SK-N-SH (cell line): ENCODE data around the gene BAHCC1. TPM values are rescaled to one million over a fixed set of nuclear protein-coding genes. Genes with fewer than 3 reads are reported as not detected.

Experiments used
- CTCF ChIA-PET: fragments of 300-600, 350-600 bp; formaldehyde crosslinking; extraction: SDS; loops from one replicate; lab custom pipeline; 2021; lab: Yijun Ruan, JAX
- POLR2A ChIA-PET: fragments of 350-600 bp; sonication (Branson Sonifier 250); formaldehyde crosslinking; extraction: SDS; loops from one replicate; lab custom pipeline; 2020; ENCODE audit warnings: antibody characterized with exemption, inconsistent platforms; lab: Yijun Ruan, JAX
- DNase-seq: peaks from one replicate; pipeline ENCODE4 v3.0.0; 2012
- H2AFZ ChIP-seq: fragments of 200-600 bp; sonication (generic); 2 replicates; pipeline ENCODE4 v1.8.1; 2016; ENCODE audit warnings: antibody characterized with exemption, mild to moderate bottlenecking, low read depth
- H3F3A ChIP-seq: fragments of 200-600 bp; sonication (generic); replicated peaks from 2 replicates; pipeline ENCODE3; 2016; ENCODE audit warnings: antibody characterized with exemption, mild to moderate bottlenecking; ENCODE audit not compliant: insufficient read depth
- H3K27ac ChIP-seq, 2 experiments: fragments of 200-500 bp in 1 of 2; fragments of 200-600 bp in 1 of 2; sonication (Bioruptor generic) in 1 of 2; sonication (generic), shearing (Covaris generic) in 1 of 2; 2 replicates each; pipeline versions ENCODE4 v1.5.1 to v1.6.1; 2014 to 2016; ENCODE audit warnings: low read depth in 2 of 2, inconsistent platforms in 1 of 2, low read length in 1 of 2, mild to moderate bottlenecking in 1 of 2, mixed read lengths in 1 of 2
- H3K27me3 ChIP-seq: fragments of 200-600 bp; sonication (generic), shearing (Covaris generic); 2 replicates; pipeline ENCODE4 v1.6.1; 2016; ENCODE audit warnings: mixed run types; ENCODE audit not compliant: insufficient read depth
- H3K36me3 ChIP-seq, 2 experiments: fragments of 200-500 bp in 1 of 2; fragments of 200-600 bp in 1 of 2; sonication (Bioruptor generic) in 1 of 2; sonication (generic) in 1 of 2; replicated peaks in 1 of 2; 2 replicates each; pipeline versions ENCODE3 to v1.5.1; 2014 to 2016; ENCODE audit warnings: low read length in 1 of 2, mild to moderate bottlenecking in 1 of 2; ENCODE audit not compliant: insufficient read depth in 2 of 2, control insufficient read depth in 1 of 2
- H3K4me1 ChIP-seq, 2 experiments: fragments of 200-500 bp in 1 of 2; fragments of 200-600 bp in 1 of 2; sonication (Bioruptor generic) in 1 of 2; sonication (generic), shearing (Covaris generic) in 1 of 2; 2 replicates each; pipeline versions ENCODE4 v1.5.1 to v1.6.1; 2014 to 2016; ENCODE audit warnings: low read depth in 1 of 2, low read length in 1 of 2, mixed run types in 1 of 2; ENCODE audit not compliant: insufficient read depth in 2 of 2, control insufficient read depth in 1 of 2
- H3K4me2 ChIP-seq: fragments of 200-600 bp; sonication (generic), shearing (Covaris generic); 2 replicates; pipeline ENCODE4 v1.6.1; 2017; ENCODE audit warnings: mixed run types
- H3K4me3 ChIP-seq, 2 experiments: fragments of 200-500 bp in 1 of 2; fragments of 200-600 bp in 1 of 2; sonication (Bioruptor generic) in 1 of 2; sonication (generic), shearing (Covaris generic) in 1 of 2; 2 replicates each; pipeline versions ENCODE4 v1.5.1 to v1.8.1; 2014 to 2016; ENCODE audit warnings: low read depth in 2 of 2, inconsistent platforms in 1 of 2, low read length in 1 of 2, mild to moderate bottlenecking in 1 of 2, mixed read lengths in 1 of 2, moderate library complexity in 1 of 2
- H3K79me2 ChIP-seq: fragments of 200-600 bp; sonication (generic); 2 replicates; pipeline ENCODE4 v1.8.1; 2017; ENCODE audit warnings: mild to moderate bottlenecking; ENCODE audit not compliant: insufficient read depth
- H3K9ac ChIP-seq: fragments of 200-600 bp; sonication (generic); 2 replicates; pipeline ENCODE4 v1.6.1; 2017; ENCODE audit warnings: mixed run types
- H3K9me2 ChIP-seq: fragments of 200-600 bp; sonication (generic); 2 replicates; pipeline ENCODE4 v1.6.1; 2017; ENCODE audit warnings: mixed run types
- H3K9me3 ChIP-seq: fragments of 200-600 bp; sonication (generic); 2 replicates; pipeline ENCODE4 v1.6.1; 2017; ENCODE audit warnings: mixed run types, mild to moderate bottlenecking, moderate library complexity
- H4K20me1 ChIP-seq: fragments of 200-600 bp; sonication (generic); 2 replicates; pipeline ENCODE4 v1.6.1; 2017; ENCODE audit warnings: mild to moderate bottlenecking, mixed run types; ENCODE audit not compliant: insufficient read depth
- ELF1 ChIP-seq: IDR thresholded peaks from 2 replicates; pipeline ENCODE4 v1.4.0; 2012
- EZH2phosphoT487 ChIP-seq: fragments of 200-600 bp; sonication (generic); IDR thresholded peaks from 2 replicates; pipeline ENCODE4 v1.6.1; 2017; ENCODE audit warnings: low read depth, mixed run types, mild to moderate bottlenecking, antibody characterized with exemption, moderate library complexity, borderline replicate concordance
- GABPA ChIP-seq: IDR thresholded peaks from 2 replicates; pipeline ENCODE4 v1.4.0; 2012; ENCODE audit warnings: low read depth, mild to moderate bottlenecking
- JUND ChIP-seq: IDR thresholded peaks from 2 replicates; pipeline ENCODE4 v1.4.0; 2012
- MEF2A ChIP-seq: IDR thresholded peaks from 2 replicates; pipeline ENCODE4 v1.4.0; 2012; ENCODE audit warnings: low read depth, borderline replicate concordance
- NFIC ChIP-seq: IDR thresholded peaks from 2 replicates; pipeline ENCODE4 v1.4.0; 2012; ENCODE audit warnings: borderline replicate concordance
- NRF1 ChIP-seq: IDR thresholded peaks from 2 replicates; pipeline ENCODE4 v1.6.1; 2012; ENCODE audit warnings: low read depth, mild to moderate bottlenecking, low read length
- PBX3 ChIP-seq: IDR thresholded peaks from 2 replicates; pipeline ENCODE4; 2012
- POLR2AphosphoS5 ChIP-seq: IDR thresholded peaks from 2 replicates; pipeline ENCODE4 v1.6.1; 2012; ENCODE audit warnings: low read depth, low read length
- TAF1 ChIP-seq: IDR thresholded peaks from 2 replicates; pipeline ENCODE4 v1.6.1; 2012; ENCODE audit warnings: low read depth, mild to moderate bottlenecking, low read length, moderate library complexity, borderline replicate concordance
- TEAD4 ChIP-seq: IDR thresholded peaks from 2 replicates; pipeline ENCODE4 v1.4.0; 2012; ENCODE audit warnings: mild to moderate bottlenecking, borderline replicate concordance; ENCODE audit not compliant: insufficient read depth
- USF2 ChIP-seq: fragments of 150-350 bp; IDR thresholded peaks from 2 replicates; pipeline ENCODE4 v1.6.1; 2017; ENCODE audit warnings: antibody characterized with exemption, low read length, low read depth, borderline replicate concordance
- YY1 ChIP-seq: IDR thresholded peaks from 2 replicates; pipeline ENCODE4 v1.4.0; 2012; ENCODE audit warnings: low read depth, mild to moderate bottlenecking
- WGBS: methylation state at CpG from one replicate; pipeline ENCODE4 v1.1.6; 2017; ENCODE audit warnings: low lambda C conversion rate; 5-methylcytosine and 5-hydroxymethylcytosine counted together
- polyA plus RNA-seq, 3 experiments: library from polyadenylated mRNA; depleted of rRNA; stranded (reverse); fragments of >200 nt; gene quantifications; 2 replicates each; pipeline ENCODE4 v1.2.3, GENCODE V29; 2012
- TF ChIP-seq, protein P1 (sequence below): IDR thresholded peaks from 2 replicates; pipeline ENCODE4 v1.6.1; 2012; ENCODE audit warnings: mild to moderate bottlenecking, low read depth, low read length, moderate library complexity

Gene BAHCC1
- polyA plus RNA-seq, 1 of the 3 experiments (the other 2 are of a cell fraction), result 6.4 TPM

DNA sequence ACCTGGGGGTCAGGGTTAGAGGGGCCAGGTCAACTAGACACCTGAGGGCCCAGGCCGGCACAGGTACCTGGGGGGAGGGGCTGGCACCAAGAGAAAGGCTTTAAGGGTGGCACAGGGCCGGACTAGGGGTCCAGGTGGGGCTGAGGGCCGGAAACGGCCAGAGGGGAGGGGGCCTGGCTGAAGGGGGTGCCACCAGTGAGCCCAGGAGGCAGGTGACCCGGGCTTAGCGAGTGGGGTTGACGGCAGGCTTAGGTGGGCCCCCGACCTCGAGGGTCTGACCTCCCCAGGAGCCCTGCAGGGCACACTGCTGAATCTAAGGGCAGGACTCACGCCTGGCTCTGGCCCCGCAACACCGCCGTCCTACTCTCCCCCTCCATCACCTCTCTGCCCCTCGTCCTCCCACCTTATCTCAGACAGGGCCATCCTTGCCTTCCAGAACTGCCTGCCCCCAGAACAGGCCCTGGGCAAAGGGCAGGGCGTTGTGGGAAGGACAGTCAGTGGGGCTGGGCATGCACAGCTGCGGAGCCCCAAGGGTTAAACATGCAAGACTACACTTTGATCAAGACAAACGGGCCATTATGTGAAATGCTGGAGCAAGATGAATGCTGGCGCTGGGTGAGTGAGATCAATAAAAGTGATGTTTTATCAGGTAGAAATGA lies 73.0 kb downstream of the BAHCC1 start:
- H3K9me3 ChIP-seq, result no peaks in the 10 kb centered on the region
- no peaks in the 10 kb centered on the region for H4K20me1 ChIP-seq
- no peaks in the 10 kb centered on the region for H3K27me3 ChIP-seq
- TF ChIP-seq JUND, result no peak
- no peak for TF ChIP-seq YY1
- TF ChIP-seq USF2, result no peak
- TF ChIP-seq NRF1, result no peak
- TF ChIP-seq TAF1, result no peak
- no peak for TF ChIP-seq NFIC
- TF ChIP-seq MEF2A, result no peak
- no peak for TF ChIP-seq ELF1
- no peak for TF ChIP-seq GABPA
- no peak for TF ChIP-seq EZH2phosphoT487
- TF ChIP-seq, protein P1, sequence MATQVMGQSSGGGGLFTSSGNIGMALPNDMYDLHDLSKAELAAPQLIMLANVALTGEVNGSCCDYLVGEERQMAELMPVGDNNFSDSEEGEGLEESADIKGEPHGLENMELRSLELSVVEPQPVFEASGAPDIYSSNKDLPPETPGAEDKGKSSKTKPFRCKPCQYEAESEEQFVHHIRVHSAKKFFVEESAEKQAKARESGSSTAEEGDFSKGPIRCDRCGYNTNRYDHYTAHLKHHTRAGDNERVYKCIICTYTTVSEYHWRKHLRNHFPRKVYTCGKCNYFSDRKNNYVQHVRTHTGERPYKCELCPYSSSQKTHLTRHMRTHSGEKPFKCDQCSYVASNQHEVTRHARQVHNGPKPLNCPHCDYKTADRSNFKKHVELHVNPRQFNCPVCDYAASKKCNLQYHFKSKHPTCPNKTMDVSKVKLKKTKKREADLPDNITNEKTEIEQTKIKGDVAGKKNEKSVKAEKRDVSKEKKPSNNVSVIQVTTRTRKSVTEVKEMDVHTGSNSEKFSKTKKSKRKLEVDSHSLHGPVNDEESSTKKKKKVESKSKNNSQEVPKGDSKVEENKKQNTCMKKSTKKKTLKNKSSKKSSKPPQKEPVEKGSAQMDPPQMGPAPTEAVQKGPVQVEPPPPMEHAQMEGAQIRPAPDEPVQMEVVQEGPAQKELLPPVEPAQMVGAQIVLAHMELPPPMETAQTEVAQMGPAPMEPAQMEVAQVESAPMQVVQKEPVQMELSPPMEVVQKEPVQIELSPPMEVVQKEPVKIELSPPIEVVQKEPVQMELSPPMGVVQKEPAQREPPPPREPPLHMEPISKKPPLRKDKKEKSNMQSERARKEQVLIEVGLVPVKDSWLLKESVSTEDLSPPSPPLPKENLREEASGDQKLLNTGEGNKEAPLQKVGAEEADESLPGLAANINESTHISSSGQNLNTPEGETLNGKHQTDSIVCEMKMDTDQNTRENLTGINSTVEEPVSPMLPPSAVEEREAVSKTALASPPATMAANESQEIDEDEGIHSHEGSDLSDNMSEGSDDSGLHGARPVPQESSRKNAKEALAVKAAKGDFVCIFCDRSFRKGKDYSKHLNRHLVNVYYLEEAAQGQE, result no peak
- TF ChIP-seq PBX3, result no peak
- no peak for TF ChIP-seq POLR2AphosphoS5
- TF ChIP-seq TEAD4, result no peak
- TF ChIP-seq, all 33 proteins: peak for 0
- ChIA-PET POLR2A (no interaction called here), CTCF (interaction anchor here (1.6 to 3.5 kb wide), 2 partner anchors 16 to 31 kb away, joined by 4 to 12 read pairs; no protein-coding TSS in a partner anchor)
- Histone ChIP-seq H2AFZ (no peak overlapping the region), H3K36me3 (no peaks in the 10 kb centered on the region), H3F3A (no peaks in the 10 kb centered on the region), H3K4me3 (no peak overlapping the region), H3K9ac (no peak overlapping the region), H3K4me2 (no peak overlapping the region), H3K27ac (no peak overlapping the region), H3K9me2 (no peaks in the 10 kb centered on the region), H3K4me1 (peaks cover 0 to 17% of the 10 kb centered on the region in 2 experiments; a peak in 1 of 4 replicates), H3K79me2 (no peaks in the 10 kb centered on the region)
- no peak for DNase-seq
- WGBS, result 79% methylated on average over 15 of the region's 18 CpGs
